Activated CD4-positive, alpha-beta T cell treated with anti-CD3 and anti-CD28 coated beads, Interleukin-2, Interleukin-4, amounts not matched to agents 100 ng/mL and 50 ng/mL, durations not matched to agents 16 hours and 8 hours (primary cell): Measurements from ENCODE around the gene ZBTB43.

Experiments used
- DNase-seq: peaks from one replicate; pipeline ENCODE4 v3.0.0-alpha.2; 2020; ENCODE audit warnings: low spot score

ZBTB43 gene

GRCh38 chr9:126829035-126829434 lies 24.2 kb downstream of the ZBTB43 start:
- DNase-seq = no peak

DNA sequence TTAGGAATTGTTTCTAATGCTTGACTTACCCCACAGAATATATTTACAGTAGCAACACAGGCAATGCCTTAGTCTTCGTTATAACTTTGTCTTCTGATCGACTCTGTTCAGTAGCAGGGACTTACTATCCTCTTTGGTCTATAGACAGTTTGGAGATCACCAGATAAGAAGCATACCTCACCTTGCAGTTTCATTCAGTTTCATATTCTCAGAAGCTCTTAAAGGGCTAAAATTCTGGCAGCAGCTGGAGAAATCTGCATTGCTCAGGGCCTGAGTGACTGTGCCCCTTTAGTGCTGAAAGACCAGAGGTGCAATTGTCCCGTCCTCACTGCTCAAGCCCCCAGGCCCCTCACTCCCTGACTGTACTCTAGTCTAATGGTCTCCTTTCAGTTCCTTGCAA lies 26.0 kb downstream of the ZBTB43 start:
- DNase-seq = no peak

GRCh38 chr9:126832440-126832839 lies 27.6 kb downstream of the ZBTB43 start:
- DNase-seq = no peak

DNA sequence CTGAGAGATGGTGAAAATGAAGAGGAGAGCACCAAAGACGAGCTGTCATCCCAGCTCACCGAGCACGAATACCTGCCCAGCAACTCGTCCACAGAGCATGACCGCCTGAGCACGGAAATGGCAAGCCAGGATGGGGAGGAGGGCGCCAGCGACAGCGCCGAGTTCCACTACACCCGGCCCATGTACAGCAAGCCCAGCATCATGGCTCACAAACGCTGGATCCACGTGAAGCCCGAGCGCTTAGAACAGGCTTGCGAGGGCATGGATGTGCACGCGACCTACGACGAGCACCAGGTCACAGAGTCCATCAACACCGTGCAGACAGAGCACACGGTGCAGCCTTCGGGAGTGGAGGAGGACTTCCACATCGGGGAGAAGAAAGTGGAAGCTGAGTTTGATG lies 28.2 kb downstream of the ZBTB43 start:
- no peak for DNase-seq

DNA sequence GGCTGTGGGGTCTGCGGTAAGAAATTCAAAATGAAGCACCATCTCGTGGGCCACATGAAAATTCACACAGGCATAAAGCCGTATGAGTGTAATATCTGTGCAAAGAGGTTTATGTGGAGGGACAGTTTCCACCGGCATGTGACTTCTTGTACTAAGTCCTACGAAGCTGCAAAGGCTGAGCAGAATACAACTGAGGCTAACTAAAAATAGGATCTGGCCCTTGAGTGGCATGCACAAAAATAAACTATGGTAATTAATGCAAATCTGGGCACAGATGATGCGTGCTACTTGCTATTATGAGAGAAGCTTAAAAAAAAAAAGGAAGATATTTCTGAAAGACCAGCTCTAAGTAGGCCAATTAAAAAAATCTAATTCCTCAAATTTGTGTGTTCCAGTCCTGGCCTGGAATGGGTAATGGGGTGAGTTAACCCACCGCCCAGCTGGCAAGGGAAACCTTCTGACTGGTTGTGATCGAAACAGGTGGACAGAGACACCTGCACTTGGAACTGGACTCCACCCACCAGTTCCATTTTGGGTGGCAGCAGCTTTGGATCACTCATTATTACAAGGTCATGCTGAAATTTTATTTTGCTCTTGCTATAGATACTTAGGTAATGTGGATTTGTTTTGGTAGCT lies 29.0 kb downstream of the ZBTB43 start:
- DNase-seq = no peak

- no peak for DNase-seq
These were observed 29.8 kb downstream of the ZBTB43 start for GRCh38 chr9:126834672-126835071.

DNA sequence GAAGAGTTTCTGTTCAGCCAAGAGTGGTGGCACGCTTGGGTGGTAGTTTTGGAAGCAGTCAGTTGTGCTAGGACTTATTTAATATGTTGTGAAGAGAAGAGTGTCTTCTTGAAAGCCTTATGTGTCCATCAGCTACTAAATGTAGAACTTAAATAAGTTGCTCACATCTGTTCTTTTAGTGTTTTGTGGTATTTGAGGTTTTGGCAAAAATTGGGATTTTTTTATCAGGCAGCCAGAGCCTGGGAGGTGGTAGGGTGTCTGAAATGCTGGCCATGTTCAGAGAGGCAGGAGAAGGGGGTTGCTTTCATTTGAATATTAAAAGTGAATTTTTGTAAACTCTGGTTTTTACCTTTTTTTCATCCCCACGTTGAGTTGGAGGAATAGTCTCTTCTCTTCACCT lies 31.4 kb downstream of the ZBTB43 start:
- no peak for DNase-seq

- DNase-seq = peak; percentile 32
These were observed 33.4 kb downstream of the ZBTB43 start for GRCh38 chr9:126838055-126838811.

- DNase-seq = no peak
These were observed 34.1 kb downstream of the ZBTB43 start for GRCh38 chr9:126838895-126839294.

GRCh38 chr9:126839301-126839700 lies 34.5 kb downstream of the ZBTB43 start:
- DNase-seq = no peak

- no peak for DNase-seq
These were observed 37.5 kb downstream of the ZBTB43 start for GRCh38 chr9:126842220-126842842.

DNA sequence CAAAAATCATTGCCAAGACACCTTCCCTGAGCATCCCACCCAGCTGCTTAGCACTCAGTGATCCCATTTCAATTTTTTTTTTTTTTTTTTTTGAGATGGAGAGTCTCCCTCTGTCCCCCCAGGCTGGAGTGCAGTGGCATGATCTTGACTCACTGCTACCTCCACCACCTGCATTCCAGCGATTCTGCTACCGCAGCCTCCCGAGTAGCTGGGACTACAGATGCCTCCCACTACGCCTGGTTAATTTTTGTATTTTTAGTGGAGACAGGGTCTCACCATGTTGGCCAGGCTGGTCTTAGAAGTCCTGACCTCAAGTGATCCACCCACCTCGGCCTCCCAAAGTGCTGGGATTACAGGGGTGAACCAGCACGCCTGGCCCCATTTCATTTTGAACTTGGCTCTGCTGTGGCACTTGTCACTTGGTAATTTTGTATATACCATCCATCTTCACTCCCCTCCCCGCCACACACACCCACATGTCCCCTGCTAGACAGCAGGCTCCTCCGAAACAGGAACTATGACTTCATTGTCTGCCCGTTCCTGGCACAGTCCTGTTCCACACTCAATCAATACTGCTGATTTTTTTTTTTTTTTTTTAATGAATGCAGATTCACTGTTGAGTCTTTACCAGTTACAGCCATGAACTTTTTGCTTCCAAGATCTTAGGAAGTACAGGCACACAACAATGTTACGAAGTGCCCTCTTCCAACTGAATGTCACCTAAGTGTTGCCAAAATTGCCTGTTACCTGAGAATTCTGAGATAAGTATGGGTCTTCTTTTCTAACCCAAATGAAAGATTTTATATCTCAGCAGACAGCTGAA lies 38.3 kb downstream of the ZBTB43 start:
- no peak for DNase-seq

DNA sequence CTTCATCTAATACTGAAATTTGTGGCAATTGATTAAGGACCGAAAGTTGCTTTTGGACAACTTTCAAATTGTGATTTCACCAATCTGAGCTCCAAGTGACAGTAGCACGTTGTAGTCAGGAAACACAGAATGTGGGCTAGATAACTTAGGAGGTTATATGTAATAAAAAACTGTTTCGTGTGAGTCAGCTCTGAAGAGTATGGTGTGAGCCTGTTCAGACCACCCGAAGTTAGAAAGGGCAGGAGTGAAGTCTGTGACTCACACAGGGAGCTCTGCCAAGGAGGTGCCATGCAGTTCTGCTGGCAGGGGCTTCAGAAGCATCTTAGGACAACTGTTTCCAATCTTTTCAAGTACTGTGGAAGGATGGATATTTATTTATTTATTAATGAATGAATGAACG lies 39.2 kb downstream of the ZBTB43 start:
- no peak for DNase-seq

DNA sequence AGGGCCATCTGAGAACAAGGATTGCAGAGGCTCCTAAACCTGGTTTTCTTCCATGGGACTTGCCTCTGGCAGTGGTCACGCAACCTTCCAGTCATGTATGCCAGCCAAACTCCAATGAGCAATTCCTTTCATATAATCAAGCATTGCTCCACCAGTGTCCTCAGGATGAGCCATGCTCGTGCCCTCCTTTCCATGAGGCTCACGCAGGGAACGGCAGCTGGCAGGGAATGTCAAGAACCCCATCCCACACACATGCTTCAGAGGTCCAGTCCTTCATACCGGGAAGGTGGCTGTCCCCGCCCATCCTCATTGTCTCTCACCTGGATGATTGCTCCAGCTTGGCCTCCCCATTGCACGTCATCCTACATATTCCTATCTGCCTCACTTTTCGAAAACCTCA lies 42.2 kb downstream of the ZBTB43 start:
- DNase-seq = no peak

DNA sequence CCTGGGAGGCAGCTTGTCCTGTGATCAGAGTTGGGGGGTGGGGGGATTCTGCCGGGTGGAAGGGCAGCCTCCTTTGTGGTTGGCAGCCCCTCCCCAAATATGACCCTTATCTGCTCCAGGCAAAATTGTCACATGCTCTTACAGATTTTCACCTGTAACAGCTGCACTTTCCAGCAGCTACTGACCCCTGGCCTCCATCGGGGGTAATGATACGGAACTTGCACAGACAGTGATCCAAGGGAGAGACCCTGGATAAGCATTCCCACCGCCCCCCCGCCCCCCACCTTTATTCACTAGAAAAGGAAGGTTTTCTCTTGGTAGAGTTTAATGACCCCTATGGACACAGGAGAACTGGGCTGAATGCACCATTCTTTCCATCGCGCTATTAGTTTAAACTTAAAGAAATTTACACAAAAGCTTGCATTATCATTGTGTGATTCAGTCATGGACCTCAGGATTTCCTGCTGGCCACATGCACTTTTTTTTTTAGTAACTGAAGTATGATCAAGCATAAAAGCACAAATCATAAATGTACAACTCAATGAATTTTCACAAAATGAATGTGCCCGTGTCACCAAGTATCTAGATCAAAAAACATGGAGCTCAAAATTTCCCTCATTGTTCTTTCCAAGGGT lies 44.9 kb downstream of the ZBTB43 start:
- no peak for DNase-seq

GRCh38 chr9:126851286-126851880 lies 46.5 kb downstream of the ZBTB43 start:
- no peak for DNase-seq

GRCh38 chr9:126852086-126852688 lies 47.3 kb downstream of the ZBTB43 start:
- DNase-seq = no peak

- no peak for DNase-seq
These were observed 48.8 kb downstream of the ZBTB43 start for GRCh38 chr9:126853667-126854066.

GRCh38 chr9:126854734-126855133 lies 49.9 kb downstream of the ZBTB43 start:
- no peak for DNase-seq

- DNase-seq = no peak
These were observed 51.6 kb downstream of the ZBTB43 start for GRCh38 chr9:126856326-126856877.
